Measurements from ENCODE around the gene CARD11. TPM values are rescaled to one million over a fixed set of nuclear protein-coding genes. Genes with fewer than 3 reads are reported as not detected.

Gene CARD11
- total and polyA plus RNA-seq, 2 of the 13 experiments (the other 11 are each of a cell fraction or from before 2014, with no cell fraction given), result 0.04 TPM; not detected in 1

GRCh38 chr7:3067193-3067592, 23.5 kb upstream of the CARD11 start:
- CTCF ChIA-PET (ENCODE audit: low intra/inter-chr PET ratio, low total read pairs), result no interaction called here

GRCh38 chr7:3066506-3066905, 22.8 kb upstream of the CARD11 start:
- DNase-seq (ENCODE audit: low spot score), result no peak
- WGBS (ENCODE audit: low lambda C conversion rate), result 97% methylated on average over 1 of the region's 1 CpG
- in situ Hi-C loops (cut with HindIII; ENCODE audit: extremely low pct_ligation_motif_present, low pct_unique_long_range_greater_than_20kb), result no loop called here
- no peak for FAIRE-seq
- Histone ChIP-seq H3K27ac (ENCODE audit: extremely low read length, insufficient read depth, low read length) (no peak overlapping the region), H3K36me3 (replicated peaks in 1 of 2; ENCODE audit: control insufficient read depth in 1 of 2, insufficient read depth in 2 of 2, low read length in 2 of 2) (no peaks in the 10 kb centered on the region), H3K9ac (ENCODE audit: insufficient read depth, low read depth, low read length) (no peak overlapping the region), H3K4me2 (ENCODE audit: low read depth, low read length) (no peak overlapping the region), H3K79me2 (ENCODE audit: insufficient read depth, low read length) (no peaks in the 10 kb centered on the region), H3K4me3 (replicated peaks in 1 of 3; ENCODE audit: insufficient read depth in 1 of 3, low read depth in 2 of 3, low read length in 3 of 3) (no peak overlapping the region), H3K27me3 (ENCODE audit: control insufficient read depth in 1 of 2, insufficient read depth in 2 of 2, low read length in 2 of 2) (peaks cover 0 to 6% of the 10 kb centered on the region in 2 experiments; a peak in 1 of 5 replicates), H2AFZ (ENCODE audit: low read length) (no peak overlapping the region), H3K4me1 (ENCODE audit: insufficient read depth, low read length) (no peaks in the 10 kb centered on the region), H3K9me3 (ENCODE audit: low read length) (no peaks in the 10 kb centered on the region), H4K20me1 (ENCODE audit: insufficient read depth, low read length) (no peaks in the 10 kb centered on the region)
- no peak for ATAC-seq
- intact Hi-C loops (cut with micrococcal nuclease; ENCODE audit: unreplicated experiment), result no loop called here
- TF ChIP-seq GLI4 (CRISPR knock-in tag; IDR thresholded peaks at IDR 0.05; ENCODE audit: borderline replicate concordance) (no peak), ZC3H4 (CRISPR knock-in tag; IDR thresholded peaks at IDR 0.05; ENCODE audit: borderline replicate concordance) (no peak), ARNTL (CRISPR knock-in tag; IDR thresholded peaks at IDR 0.05) (no peak), ZNF282 (IDR thresholded peaks at IDR 0.05; ENCODE audit: partially characterized antibody) (no peak)
- ChIA-PET POLR2A (no interaction called here), CTCF (ENCODE audit: low intra/inter-chr PET ratio, low total read pairs) (interaction anchor here (1.4 kb wide), 2 partner anchors 88 to 134 kb away, joined by 5 to 11 read pairs; no protein-coding TSS in a partner anchor)
- no TSS peak for BruUV-seq (replicated peaks)

More at GRCh38 chr7:3067193-3067592, 23.5 kb upstream of the CARD11 start:
- no peak for FAIRE-seq
- WGBS (ENCODE audit: low lambda C conversion rate), result 0% methylated on average over 3 of the region's 3 CpGs
- Histone ChIP-seq H4K20me1 (ENCODE audit: insufficient read depth, low read length) (no peaks in the 10 kb centered on the region), H3K4me3 (replicated peaks in 1 of 3; ENCODE audit: insufficient read depth in 1 of 3, low read depth in 2 of 3, low read length in 3 of 3) (no peak overlapping the region), H3K4me2 (ENCODE audit: low read depth, low read length) (no peak overlapping the region), H3K36me3 (replicated peaks in 1 of 2; ENCODE audit: control insufficient read depth in 1 of 2, insufficient read depth in 2 of 2, low read length in 2 of 2) (no peaks in the 10 kb centered on the region), H3K79me2 (ENCODE audit: insufficient read depth, low read length) (no peaks in the 10 kb centered on the region), H2AFZ (ENCODE audit: low read length) (no peak overlapping the region), H3K4me1 (ENCODE audit: insufficient read depth, low read length) (no peaks in the 10 kb centered on the region), H3K9me3 (ENCODE audit: low read length) (no peaks in the 10 kb centered on the region), H3K9ac (ENCODE audit: insufficient read depth, low read depth, low read length) (no peak overlapping the region), H3K27ac (ENCODE audit: extremely low read length, insufficient read depth, low read length) (no peak overlapping the region), H3K27me3 (ENCODE audit: control insufficient read depth in 1 of 2, insufficient read depth in 2 of 2, low read length in 2 of 2) (peaks cover 0 to 6% of the 10 kb centered on the region in 2 experiments; a peak in 1 of 5 replicates)
- in situ Hi-C loops (cut with HindIII; ENCODE audit: extremely low pct_ligation_motif_present, low pct_unique_long_range_greater_than_20kb), result no loop called here
- intact Hi-C loops (cut with micrococcal nuclease; ENCODE audit: unreplicated experiment), result no loop called here
- BruUV-seq (replicated peaks), result no TSS peak
- TF ChIP-seq STAT5B (CRISPR knock-in tag; IDR thresholded peaks at IDR 0.05), result no peak
- no peak for TF ChIP-seq HNRNPLL (IDR thresholded peaks at IDR 0.05; ENCODE audit: low read depth, low read length, poor library complexity, severe bottlenecking)
- no peak for TF ChIP-seq ZNF83 (CRISPR knock-in tag; IDR thresholded peaks at IDR 0.05; ENCODE audit: borderline replicate concordance)
- no peak for TF ChIP-seq MXD1 (CRISPR knock-in tag; IDR thresholded peaks at IDR 0.05)
- TF ChIP-seq GZF1 (CRISPR knock-in tag; IDR thresholded peaks at IDR 0.05), result no peak
- ATAC-seq, result no peak
- no peak for DNase-seq (ENCODE audit: low spot score)
- POLR2A ChIA-PET, result no interaction called here
